Thyroid gland (tissue), 4 donors: Measurements from ENCODE around the gene MCM3AP.

Experiments used
- CTCF ChIP-seq, 6 experiments: fragments of 200-600 bp in 3 of 6; fragments of 450-650 bp in 3 of 6; sonication (generic) in 3 of 6; IDR thresholded peaks; one replicate each; pipeline ENCODE4 v1.5.1; 2016 to 2019; ENCODE audit warnings: antibody characterized with exemption in 6 of 6, mild to moderate bottlenecking in 2 of 6, inconsistent platforms in 1 of 6, moderate library complexity in 1 of 6
- POLR2A ChIP-seq, 2 donors: fragments of 450-650 bp; IDR thresholded peaks; one replicate each; pipeline ENCODE4 v1.6.1; 2017; ENCODE audit warnings: antibody characterized with exemption in 2 of 2, mild to moderate bottlenecking in 2 of 2, moderate library complexity in 1 of 2

- TF ChIP-seq CTCF (IDR thresholded peaks at IDR 0.05): no peak
- TF ChIP-seq POLR2A (IDR thresholded peaks at IDR 0.05): no peak
Measured at GRCh38 chr21:46217511-46218196, 67.8 kb downstream of the MCM3AP start.
